HepG2 (cell line): ENCODE data around the gene NFATC3. TPM values are rescaled to one million over a fixed set of nuclear protein-coding genes. Genes with fewer than 3 reads are reported as not detected.
A peak's percentile ranks its signal among the peaks of the same experiment; 100 is the strongest.

Experiments
- CEBPZ ChIP-seq: IDR thresholded peaks from 2 replicates; pipeline ENCODE4 v1.6.1; 2012; ENCODE audit warnings: low read length, improper control_type of control experiment
- FOXA1 ChIP-seq, 2 experiments: fragments of 450-650 bp in 1 of 2; sonication (generic) in 1 of 2; formaldehyde crosslinking in 1 of 2; IDR thresholded peaks; 2 replicates each; pipeline versions ENCODE4 v1.4.0 to v1.6.1; 2016 to 2020; ENCODE audit warnings: missing genetic modification reagents in 1 of 2
- FOXJ3 ChIP-seq: sonication (generic); formaldehyde crosslinking; IDR thresholded peaks from 2 replicates; pipeline ENCODE4 v1.4.0; 2020; ENCODE audit warnings: missing genetic modification reagents, mild to moderate bottlenecking, borderline replicate concordance
- HIC2 ChIP-seq: sonication (generic); formaldehyde crosslinking; IDR thresholded peaks from 2 replicates; pipeline ENCODE4 v1.9.0; 2022; ENCODE audit warnings: low read depth, missing genetic modification reagents
- HNF4G ChIP-seq, 2 experiments: sonication (generic) in 1 of 2; formaldehyde crosslinking in 1 of 2; IDR thresholded peaks; 2 replicates each; pipeline versions ENCODE4 v1.4.0 to v1.6.1; 2011 to 2020; ENCODE audit warnings: borderline replicate concordance in 2 of 2, low read depth in 2 of 2, mild to moderate bottlenecking in 2 of 2, low read length in 1 of 2, missing genetic modification reagents in 1 of 2, moderate library complexity in 1 of 2
- KDM6A ChIP-seq: IDR thresholded peaks from 2 replicates; pipeline ENCODE4 v1.6.1; 2016; ENCODE audit warnings: low read depth
- MAF1 ChIP-seq: sonication (generic); formaldehyde crosslinking; IDR thresholded peaks from 2 replicates; pipeline ENCODE4 v1.5.0; 2020; ENCODE audit warnings: missing genetic modification reagents, borderline replicate concordance
- SNAPC4 ChIP-seq: sonication (generic); formaldehyde crosslinking; IDR thresholded peaks from 2 replicates; pipeline ENCODE4 v1.4.0; 2020; ENCODE audit warnings: mild to moderate bottlenecking, missing genetic modification reagents
- TERF1 ChIP-seq: sonication (generic); formaldehyde crosslinking; IDR thresholded peaks from 2 replicates; pipeline ENCODE4 v1.8.0; 2022; ENCODE audit warnings: mild to moderate bottlenecking, missing genetic modification reagents, moderate library complexity
- ZNF234 ChIP-seq: sonication (generic); formaldehyde crosslinking; conservative IDR thresholded peaks from 2 replicates; pipeline ENCODE4 v1.5.1; 2020; ENCODE audit warnings: mild to moderate bottlenecking, missing genetic modification reagents
- ZNF564 ChIP-seq: sonication (generic); formaldehyde crosslinking; IDR thresholded peaks from 2 replicates; pipeline ENCODE4 v1.8.1; 2023; ENCODE audit warnings: mild to moderate bottlenecking, missing genetic modification reagents
- ZNF614 ChIP-seq: IDR thresholded peaks from 2 replicates; pipeline ENCODE4 v1.6.1; 2018; ENCODE audit warnings: missing biosample characterization, missing genetic modification reagents, inconsistent platforms, borderline replicate concordance
- ZNF639 ChIP-seq: conservative IDR thresholded peaks from 2 replicates; pipeline ENCODE4 v1.6.1; 2018; ENCODE audit warnings: missing genetic modification reagents
- ZNF660 ChIP-seq: sonication (generic); formaldehyde crosslinking; IDR thresholded peaks from 2 replicates; pipeline ENCODE4 v1.5.1; 2020; ENCODE audit warnings: mild to moderate bottlenecking, low read depth, missing genetic modification reagents, borderline replicate concordance
- polyA plus RNA-seq, 8 experiments: library from polyadenylated mRNA; depleted of rRNA in 3 of 8; stranded (reverse) in 7 of 8; unstranded in 1 of 8; fragments of >200 nt; fragmentation: Illumina TruSeq in 4 of 8; extraction: Trizol in 4 of 8; gene quantifications; 2 replicates each; pipeline versions ENCODE4 v1.2.1 to v1.2.3, GENCODE V29; 2011 to 2016; ENCODE audit warnings: low read depth in 4 of 8, missing spikeins in 1 of 8, mixed read lengths in 1 of 8; ENCODE audit not compliant: insufficient read depth in 1 of 8
- total RNA-seq, 5 experiments: library from RNA; depleted of rRNA; stranded (reverse); fragments of >200 nt; fragmentation: Illumina TruSeq; extraction: Trizol; gene quantifications; 2 replicates each; pipeline ENCODE4 v1.2.3, GENCODE V29; 2016; ENCODE audit warnings: low read depth in 1 of 5

Gene NFATC3
- total and polyA plus RNA-seq, 2 of the 13 experiments (the other 11 are each of a cell fraction or from before 2014, with no cell fraction given) = 52.6 to 62.7 TPM

GRCh38 chr16:68236137-68236825 lies 151.1 kb downstream of the NFATC3 start (continued):
- TF ChIP-seq HIC2 (CRISPR knock-in tag) (no peak), HNF4G (IDR thresholded peaks at IDR 0.05; ENCODE audit: borderline replicate concordance, low read depth, low read length) (no peak), HNF4G (CRISPR knock-in tag; IDR thresholded peaks at IDR 0.05; ENCODE audit: borderline replicate concordance, low read depth) (no peak; the same call in 1 of the 2 replicates), MAF1 (peak; percentile 85; the same call in 1 of the 2 replicates), ZNF660 (CRISPR knock-in tag) (no peak), ZNF614 (CRISPR knock-in tag) (no peak; the same call in 1 of the 2 replicates), ZNF234 (CRISPR knock-in tag) (no peak), FOXJ3 (CRISPR knock-in tag) (no peak), CEBPZ (no peak), FOXA1 (IDR thresholded peaks at IDR 0.05) (no peak), FOXA1 (CRISPR knock-in tag; IDR thresholded peaks at IDR 0.05) (no peak; the same call in 1 of the 2 replicates), KDM6A (CRISPR knock-in tag) (no peak), ZNF639 (peak; percentile 93), TERF1 (CRISPR knock-in tag) (peak; percentile 81; the same call in 1 of the 2 replicates), ZNF564 (CRISPR knock-in tag) (no peak), SNAPC4 (no peak; the same call in 1 of the 2 replicates)
